GM19025 (cell line): ENCODE results near the gene KIF5A.

Experiments used
- ATAC-seq: cut with Tn5 transposase; IDR thresholded peaks from one replicate; pipeline ENCODE4 v1.9.1; 2021; ENCODE audit warnings: mild to moderate bottlenecking, low read depth, moderate library complexity; ENCODE audit not compliant: unreplicated experiment

Gene KIF5A

GRCh38 chr12:57626921-57627445, 77.1 kb downstream of the KIF5A start:
- no peak for ATAC-seq

GRCh38 chr12:57627501-57628279, 77.8 kb downstream of the KIF5A start:
- no peak for ATAC-seq

GRCh38 chr12:57628280-57629191, 78.7 kb downstream of the KIF5A start:
- ATAC-seq: no peak

- no peak for ATAC-seq
Observed at GRCh38 chr12:57629897-57630471, 80.1 kb downstream of the KIF5A start.

DNA sequence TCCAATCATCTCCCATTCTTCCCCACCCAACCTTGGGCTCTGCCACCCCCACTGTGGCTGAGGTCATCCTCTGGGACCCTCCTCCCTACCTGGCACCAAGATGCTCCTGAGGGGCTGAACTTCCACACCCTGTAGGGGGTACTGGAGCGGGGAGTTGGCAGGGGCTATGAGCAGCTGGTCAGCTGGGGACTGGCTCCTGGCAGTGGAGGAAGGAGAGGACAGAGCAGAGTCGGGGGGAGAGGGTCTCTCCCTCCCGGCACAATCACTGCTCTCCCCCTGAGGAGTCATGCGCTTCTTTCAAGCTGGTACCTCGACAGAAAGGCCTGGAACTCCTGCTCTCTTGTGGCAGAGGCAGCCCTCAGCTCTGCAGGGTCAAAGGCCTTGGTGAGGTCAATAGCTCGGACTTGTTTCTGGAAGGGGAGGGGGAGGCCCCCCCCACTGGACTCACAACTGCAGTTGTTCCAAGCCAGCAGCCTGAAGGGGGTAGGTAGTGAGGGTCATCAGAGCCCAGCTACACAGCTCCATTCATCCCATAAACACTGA, 81.1 kb downstream of the KIF5A start:
- ATAC-seq: no peak

GRCh38 chr12:57631566-57632072, 81.8 kb downstream of the KIF5A start:
- ATAC-seq: no peak

- peak; percentile 15 for ATAC-seq
Observed at GRCh38 chr12:57632073-57632957, 82.5 kb downstream of the KIF5A start.

- ATAC-seq: peak; percentile 68
Observed at GRCh38 chr12:57632958-57633840, 83.4 kb downstream of the KIF5A start, which contains the start of gene B4GALNT1. Gene B4GALNT1, minus strand, starts transcription at chr12:57633201. Its CDS starts 1,069 bp downstream, at chr12:57632132.
